Thyroid gland (tissue), 4 donors: ENCODE data around the gene WDR86.

Experiments
- POLR2A ChIP-seq, 2 donors: fragments of 450-650 bp; IDR thresholded peaks; one replicate each; pipeline ENCODE4 v1.6.1; 2017; ENCODE audit warnings: antibody characterized with exemption in 2 of 2, mild to moderate bottlenecking in 2 of 2, moderate library complexity in 1 of 2
- TF ChIP-seq, protein P1 (sequence below), 6 experiments: fragments of 200-600 bp in 3 of 6; fragments of 450-650 bp in 3 of 6; sonication (generic) in 3 of 6; IDR thresholded peaks; one replicate each; pipeline ENCODE4 v1.5.1; 2016 to 2019; ENCODE audit warnings: antibody characterized with exemption in 6 of 6, mild to moderate bottlenecking in 2 of 6, inconsistent platforms in 1 of 6, moderate library complexity in 1 of 6

DNA sequence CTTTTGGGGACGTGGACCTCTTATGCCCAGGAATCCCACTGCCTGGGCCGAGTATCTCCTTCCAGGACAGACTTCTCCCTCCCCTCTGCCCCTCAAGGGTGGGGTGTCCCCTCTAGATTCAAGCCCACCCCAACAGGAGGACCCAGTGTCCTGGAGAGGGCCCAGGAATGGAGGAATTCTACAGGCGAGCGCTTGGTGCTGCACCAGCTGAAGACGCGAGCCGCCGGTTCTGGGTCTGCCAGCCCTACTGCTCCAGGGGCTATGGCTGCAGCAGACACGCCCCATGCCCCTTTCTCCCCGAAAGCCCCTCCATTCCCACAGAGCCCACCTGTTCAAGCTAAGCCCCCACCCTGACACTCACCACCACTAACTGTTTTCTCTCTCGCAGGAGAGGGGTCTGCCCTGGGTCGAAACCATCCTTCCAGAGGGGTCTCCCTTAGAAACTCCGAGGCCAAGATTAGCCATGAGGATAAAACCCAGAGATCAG, 21.5 kb upstream of the WDR86 start:
- TF ChIP-seq, protein P1, sequence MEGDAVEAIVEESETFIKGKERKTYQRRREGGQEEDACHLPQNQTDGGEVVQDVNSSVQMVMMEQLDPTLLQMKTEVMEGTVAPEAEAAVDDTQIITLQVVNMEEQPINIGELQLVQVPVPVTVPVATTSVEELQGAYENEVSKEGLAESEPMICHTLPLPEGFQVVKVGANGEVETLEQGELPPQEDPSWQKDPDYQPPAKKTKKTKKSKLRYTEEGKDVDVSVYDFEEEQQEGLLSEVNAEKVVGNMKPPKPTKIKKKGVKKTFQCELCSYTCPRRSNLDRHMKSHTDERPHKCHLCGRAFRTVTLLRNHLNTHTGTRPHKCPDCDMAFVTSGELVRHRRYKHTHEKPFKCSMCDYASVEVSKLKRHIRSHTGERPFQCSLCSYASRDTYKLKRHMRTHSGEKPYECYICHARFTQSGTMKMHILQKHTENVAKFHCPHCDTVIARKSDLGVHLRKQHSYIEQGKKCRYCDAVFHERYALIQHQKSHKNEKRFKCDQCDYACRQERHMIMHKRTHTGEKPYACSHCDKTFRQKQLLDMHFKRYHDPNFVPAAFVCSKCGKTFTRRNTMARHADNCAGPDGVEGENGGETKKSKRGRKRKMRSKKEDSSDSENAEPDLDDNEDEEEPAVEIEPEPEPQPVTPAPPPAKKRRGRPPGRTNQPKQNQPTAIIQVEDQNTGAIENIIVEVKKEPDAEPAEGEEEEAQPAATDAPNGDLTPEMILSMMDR (IDR thresholded peaks at IDR 0.05), result no peak
- no peak for TF ChIP-seq POLR2A (IDR thresholded peaks at IDR 0.05)
